GM13977 (cell line): ENCODE results near the gene LACTB.

ENCODE experiments used
- DNase-seq: peaks from one replicate; pipeline ENCODE4 v3.0.0; 2012; ENCODE audit warnings: low spot score
- CTCF ChIP-seq: IDR thresholded peaks from 2 replicates; pipeline ENCODE4 v1.5.1; 2012; ENCODE audit warnings: mild to moderate bottlenecking, control low read depth; ENCODE audit not compliant: insufficient read depth; ENCODE audit errors: extremely low read depth, missing control alignments
- in situ Hi-C: fragments of 300-500 bp; cut with MboI; formaldehyde crosslinking; loops from one replicate; pipeline ENCODE4 v1.12.0; 2022; ENCODE audit warnings: low sequenced_read_pairs, low pct_unique_long_range_greater_than_20kb, mixed read lengths, inconsistent platforms; ENCODE audit not compliant: unreplicated experiment

The LACTB gene

GRCh38 chr15:63156086-63156710, 34.5 kb downstream of the LACTB start:
- in situ Hi-C loops = no loop called here
- DNase-seq = peak; percentile 22
- no peak for TF ChIP-seq CTCF

- in situ Hi-C loops = no loop called here
- DNase-seq = peak; percentile 36
Measured at GRCh38 chr15:63156755-63157117, 35.1 kb downstream of the LACTB start.

GRCh38 chr15:63157118-63157843, 35.6 kb downstream of the LACTB start, which contains the start of gene RPS27L:
Gene RPS27L, minus strand, starts transcription at chr15:63157477. Its CDS starts 72 bp downstream, at chr15:63157405.
- peak; percentile 89 for DNase-seq
- in situ Hi-C loops = no loop called here
- TF ChIP-seq CTCF = no peak

More at GRCh38 chr15:63156755-63157117, 35.1 kb downstream of the LACTB start:
- TF ChIP-seq CTCF = no peak

GRCh38 chr15:63157891-63158431, 36.3 kb downstream of the LACTB start:
- DNase-seq = peak; percentile 58
- in situ Hi-C loops = no loop called here
- TF ChIP-seq CTCF = no peak

- DNase-seq = no peak
- TF ChIP-seq CTCF = no peak
- in situ Hi-C loops = no loop called here
Measured at GRCh38 chr15:63160638-63161037, 39.0 kb downstream of the LACTB start.

GRCh38 chr15:63163217-63163616, 41.6 kb downstream of the LACTB start:
- DNase-seq = no peak
- in situ Hi-C loops = no loop called here
- no peak for TF ChIP-seq CTCF
